Kasumi-1 (cell line): Measurements from ENCODE around the gene ATP9A.
"Not testable (repeated sequence)": the region's sequence is repeated elsewhere in the genome, so short reads cannot be mapped to it uniquely, and the experiment has no call there.

Experiments used
- DNase-seq, 2 experiments: peaks; one replicate each; lab custom pipeline; 2025; lab: John Stamatoyannopoulos, UW

The ATP9A gene

DNA sequence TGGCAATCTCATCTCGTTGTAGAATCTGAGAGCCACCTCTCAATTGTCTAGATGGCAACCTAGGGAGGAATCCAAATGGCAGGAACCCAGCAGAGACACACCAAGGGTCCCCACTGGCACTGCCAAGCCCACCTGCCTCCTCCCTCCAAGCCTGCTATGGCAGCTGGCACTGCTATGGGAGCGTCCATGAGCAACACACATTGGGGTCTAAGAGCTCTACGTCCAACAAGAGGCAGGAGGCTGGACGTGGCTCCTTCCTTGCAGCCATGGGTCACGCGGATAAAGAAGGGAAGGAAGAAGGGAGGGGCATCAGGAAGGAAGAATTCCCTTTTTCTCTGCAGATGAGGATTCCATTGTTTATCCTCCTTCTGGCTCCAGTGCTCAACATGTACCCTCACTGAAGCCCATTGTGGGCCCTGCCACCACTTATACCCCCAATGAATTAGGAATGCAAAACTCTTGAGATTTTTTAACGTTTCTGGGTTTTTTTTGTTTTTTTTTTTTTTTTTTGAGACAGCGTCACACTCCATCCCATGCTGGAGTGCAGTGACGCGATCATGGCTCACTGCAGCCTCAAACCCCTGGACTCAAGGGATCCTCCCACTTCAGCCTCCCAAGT lies 17.3 kb downstream of the ATP9A start:
- no peak for DNase-seq

DNA sequence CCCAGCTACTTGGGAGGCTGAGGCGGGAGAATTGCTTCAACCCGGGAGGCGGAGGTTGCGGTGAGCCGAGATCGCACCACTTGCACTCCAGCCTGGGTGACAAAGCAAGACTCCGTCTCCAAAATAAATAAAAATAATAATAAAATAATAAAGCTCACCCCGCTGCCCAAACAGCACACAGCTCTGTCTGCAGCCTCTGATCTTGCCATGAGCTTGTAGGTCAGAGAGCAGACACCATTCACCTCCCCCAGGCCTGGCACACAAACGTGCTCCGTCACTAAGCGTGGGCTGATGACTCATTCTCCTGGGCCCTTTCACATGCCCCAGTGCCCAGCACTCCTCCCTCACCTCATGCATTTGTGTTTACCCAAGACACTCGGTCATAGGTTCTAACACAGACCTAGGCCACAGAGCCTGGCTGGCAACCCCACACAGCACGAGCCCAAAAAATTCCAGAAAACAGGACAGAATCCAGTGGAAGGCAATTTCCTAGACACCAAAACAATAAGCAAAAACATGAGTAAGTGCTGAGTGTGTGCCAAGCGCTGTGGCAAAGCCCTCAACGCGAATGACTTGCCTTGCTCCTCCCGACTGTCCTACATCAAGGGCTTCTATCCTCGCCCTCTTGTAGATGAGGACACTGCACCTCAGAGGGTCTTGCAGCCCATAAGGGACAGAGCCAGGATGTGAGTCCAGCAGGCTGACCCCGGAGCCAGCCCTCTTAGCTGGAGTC lies 18.0 kb downstream of the ATP9A start:
- no peak for DNase-seq

DNA sequence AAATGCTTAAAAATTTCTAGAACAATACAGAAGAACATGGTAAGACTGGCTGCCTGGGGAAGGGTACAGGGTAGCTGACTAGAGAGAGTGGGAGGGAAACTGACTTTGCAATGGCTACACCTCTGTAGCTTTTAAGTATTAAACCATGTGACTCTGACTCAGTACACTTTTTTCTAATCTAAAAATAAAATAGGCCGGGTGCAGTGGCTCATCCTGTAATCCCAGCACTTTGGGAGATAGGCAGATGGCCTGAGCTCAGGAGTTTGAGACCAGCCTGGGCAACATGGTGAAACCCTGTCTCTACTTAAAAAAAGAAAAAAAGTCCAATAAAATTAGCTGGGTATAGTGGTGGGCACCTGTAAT lies 18.5 kb downstream of the ATP9A start:
- DNase-seq: no peak

GRCh38 chr20:51747182-51747911 lies 20.8 kb downstream of the ATP9A start:
- DNase-seq: no peak

DNA sequence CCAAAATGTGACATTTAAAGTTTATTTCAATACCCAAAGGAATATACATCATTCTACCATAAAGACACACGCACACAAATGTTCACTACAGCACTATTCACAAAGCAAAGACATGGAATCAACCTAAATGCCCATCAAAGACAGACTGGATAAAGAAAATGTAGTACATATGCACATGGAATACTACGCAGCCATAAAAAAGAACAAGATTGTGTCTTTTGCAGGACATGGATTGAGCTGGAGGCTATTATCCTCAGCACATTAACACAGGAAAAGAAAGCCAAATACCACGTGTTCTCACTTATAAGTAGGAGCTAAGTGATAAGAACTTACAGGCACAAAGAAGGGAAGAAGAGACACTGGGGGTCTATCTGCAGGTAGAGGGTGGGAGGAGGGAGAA lies 22.4 kb downstream of the ATP9A start:
- no peak for DNase-seq

GRCh38 chr20:51740838-51741237 lies 27.4 kb downstream of the ATP9A start:
- DNase-seq: no peak

- DNase-seq: not testable (repeated sequence)
These were observed 27.9 kb downstream of the ATP9A start for GRCh38 chr20:51740308-51740707.

DNA sequence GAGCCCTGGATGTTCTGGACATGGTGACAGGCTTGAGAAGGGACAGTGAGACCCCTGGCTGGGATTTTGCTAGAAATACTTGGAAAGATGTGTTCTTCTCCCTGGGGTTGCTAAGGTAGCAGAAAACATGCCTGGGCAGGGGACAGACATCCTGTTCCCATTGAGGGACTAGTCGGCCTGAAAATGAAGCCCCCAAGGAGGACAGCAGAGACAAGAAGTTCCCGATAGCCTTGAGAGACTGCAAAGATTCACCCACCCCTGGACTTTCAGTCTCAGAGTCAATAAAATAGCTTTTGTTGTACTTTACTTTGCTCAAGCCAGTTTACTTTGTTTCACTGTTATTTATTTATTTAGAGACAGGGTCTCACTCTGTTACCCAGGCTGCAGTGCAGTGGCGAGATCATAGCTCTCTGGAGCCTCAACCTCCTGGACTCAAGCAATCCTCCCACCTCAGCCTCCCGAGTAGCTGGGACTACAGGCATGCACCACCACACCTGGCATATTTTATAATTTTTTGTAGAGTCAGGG lies 28.4 kb downstream of the ATP9A start:
- no peak for DNase-seq

DNA sequence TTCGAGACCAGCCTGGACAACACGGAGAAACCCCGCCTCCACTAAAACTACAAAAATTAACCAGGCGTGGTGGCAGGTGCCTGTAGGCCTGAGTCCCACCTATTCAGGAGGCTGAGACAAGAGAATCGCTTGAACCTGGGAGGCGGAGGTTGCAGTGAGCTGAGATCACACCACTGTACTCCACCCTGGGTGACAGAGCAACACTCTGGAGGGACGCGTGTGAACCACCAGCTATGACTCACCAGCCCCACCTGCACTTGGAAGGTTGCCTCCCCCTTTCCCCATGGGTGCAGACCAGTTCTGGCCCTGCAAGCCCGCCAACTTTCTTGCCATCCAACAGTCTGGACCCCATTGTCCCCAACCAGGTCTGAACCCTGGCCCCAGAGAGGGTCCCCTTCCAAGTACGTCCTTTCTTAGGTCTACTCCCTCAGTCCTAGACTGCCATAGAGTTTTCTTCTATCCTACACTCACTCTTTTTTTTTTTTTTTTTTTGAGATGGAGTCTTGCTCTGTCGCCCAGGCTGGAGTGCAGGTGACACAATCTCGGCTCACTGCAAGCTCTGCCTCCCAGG lies 29.2 kb downstream of the ATP9A start:
- DNase-seq: no peak

DNA sequence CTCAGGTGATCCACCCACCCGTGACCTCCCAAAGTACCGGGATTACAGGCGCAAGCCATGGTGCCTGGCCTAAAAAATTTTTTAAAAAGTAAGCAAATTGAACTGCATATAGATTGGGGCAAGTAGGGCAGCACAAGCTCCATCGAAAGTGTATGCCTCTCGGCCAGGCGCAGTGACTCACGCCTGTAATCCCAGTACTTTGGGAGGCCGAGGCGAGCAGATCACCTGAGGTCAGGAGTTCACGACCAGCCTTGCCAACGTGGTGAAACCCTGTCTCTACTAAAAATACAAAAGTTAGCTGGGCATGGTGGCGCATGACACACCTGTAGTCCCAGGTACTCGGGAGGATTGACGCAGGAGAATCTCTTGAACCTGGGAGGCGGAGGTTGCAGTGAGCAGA lies 29.9 kb downstream of the ATP9A start:
- not testable (repeated sequence) for DNase-seq

GRCh38 chr20:51736947-51737346 lies 31.2 kb downstream of the ATP9A start:
- no peak for DNase-seq

DNA sequence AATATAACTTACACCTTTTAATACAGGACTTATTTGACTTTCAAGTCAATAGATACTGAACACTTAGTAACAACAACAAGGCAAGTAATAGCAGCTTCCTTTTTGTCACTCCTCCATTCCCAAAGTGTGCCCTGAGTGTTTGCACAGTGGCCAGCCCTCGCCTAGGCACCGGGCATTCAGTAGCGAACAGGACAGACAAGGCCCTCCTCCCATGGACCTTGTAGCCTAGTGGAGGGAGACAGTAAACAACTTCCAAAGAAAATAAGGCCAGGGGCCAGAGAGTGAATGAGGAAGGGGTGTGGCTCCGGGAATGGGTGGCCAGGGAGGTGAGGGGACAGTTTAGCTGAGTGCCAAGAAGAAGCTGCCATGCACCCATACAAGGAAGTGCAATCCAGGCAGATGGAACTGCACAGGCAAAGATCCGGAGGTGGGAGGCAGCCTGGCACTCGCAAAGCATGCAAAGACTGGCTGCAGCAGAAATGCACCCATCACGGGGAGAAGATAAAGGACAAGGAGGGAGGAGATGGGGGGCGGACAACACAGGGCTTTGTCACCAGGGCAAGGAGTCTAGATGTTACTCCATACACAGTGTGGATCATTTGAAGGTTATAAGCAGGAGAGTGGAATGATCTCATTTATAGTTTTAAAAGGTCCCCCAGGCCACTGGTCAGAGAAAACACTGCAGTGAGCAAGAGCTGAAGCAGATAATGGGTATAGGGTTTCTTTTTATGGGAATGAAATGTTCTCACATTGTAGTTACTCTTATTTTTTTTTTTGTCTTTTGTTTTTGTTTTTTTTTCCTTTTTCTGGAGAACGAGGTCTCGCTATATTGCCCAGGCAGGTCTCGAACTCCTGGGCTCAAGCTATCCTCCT lies 32.2 kb downstream of the ATP9A start:
- no peak for DNase-seq

- DNase-seq: no peak
These were observed 33.1 kb downstream of the ATP9A start for GRCh38 chr20:51734876-51735720.

GRCh38 chr20:51733070-51733469 lies 35.1 kb downstream of the ATP9A start:
- no peak for DNase-seq

DNA sequence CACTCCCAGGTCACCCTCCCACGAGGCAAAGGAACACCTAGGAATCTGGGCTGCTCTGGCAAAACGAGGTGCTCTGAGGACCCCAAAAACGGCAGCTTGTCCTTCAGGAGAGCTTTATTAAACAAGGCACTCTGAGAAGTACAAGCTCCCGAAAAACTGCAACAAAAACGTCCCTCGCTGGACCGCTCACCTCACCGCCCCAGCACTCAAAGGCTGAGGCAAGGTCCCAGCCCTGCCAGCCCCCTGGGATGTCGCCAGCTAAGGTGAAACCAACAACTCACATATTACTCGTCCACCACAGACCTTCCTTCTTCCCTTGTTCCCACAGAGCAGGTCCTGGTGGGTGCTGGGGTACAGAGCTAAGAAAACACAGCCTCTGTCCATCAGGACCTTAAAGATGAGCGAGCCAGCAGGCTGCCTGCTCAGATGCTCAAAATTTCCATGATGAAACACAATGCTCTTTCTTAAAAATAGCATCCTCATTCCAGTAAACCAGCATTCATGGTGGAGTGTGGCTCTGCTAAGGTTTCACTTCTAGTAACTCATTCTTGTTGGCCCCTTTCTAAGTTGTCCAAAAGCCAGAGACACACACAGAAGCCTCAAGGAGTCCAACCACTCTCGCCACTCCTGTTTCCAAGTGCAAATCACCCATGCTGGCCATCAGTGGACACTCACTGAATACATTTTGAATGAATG lies 35.9 kb downstream of the ATP9A start:
- no peak for DNase-seq

DNA sequence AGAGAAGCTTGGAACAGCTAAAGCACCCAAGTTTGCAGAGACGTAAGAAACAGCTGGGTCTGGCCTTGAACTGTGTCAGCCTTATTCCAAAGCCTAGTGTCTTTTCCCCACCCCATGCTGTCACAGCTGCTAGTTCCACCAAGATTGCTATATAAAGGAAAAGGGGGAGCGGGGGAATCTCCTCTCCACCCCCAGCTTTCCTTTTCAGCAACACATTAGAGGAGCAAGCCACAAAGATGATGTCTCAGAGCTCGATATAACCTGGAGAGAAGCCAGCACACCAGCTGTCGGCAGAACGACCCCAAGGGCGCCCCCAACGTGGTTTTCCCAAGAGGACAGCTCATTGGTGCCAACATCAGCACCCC lies 36.5 kb downstream of the ATP9A start:
- DNase-seq: no peak

- DNase-seq: no peak
These were observed 38.4 kb downstream of the ATP9A start for GRCh38 chr20:51729771-51730170.

DNA sequence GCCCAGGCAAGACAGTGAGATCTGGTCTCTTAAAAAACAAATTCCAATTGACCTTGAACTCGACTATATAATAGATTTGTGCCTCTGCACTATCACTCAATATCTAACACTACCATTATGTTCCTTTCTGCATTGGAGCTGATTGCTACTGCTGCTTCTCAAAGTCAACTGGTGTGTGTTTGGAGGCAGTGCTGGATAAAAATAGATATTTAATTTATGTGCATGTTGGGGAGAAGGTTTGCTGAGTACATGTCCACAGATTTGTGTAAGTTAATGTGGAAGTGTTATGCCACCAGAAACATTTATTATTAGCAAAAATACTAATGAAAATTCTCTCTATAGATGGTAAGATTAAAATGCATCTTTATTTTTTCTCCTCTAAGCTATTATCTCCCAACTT lies 39.5 kb downstream of the ATP9A start:
- no peak for DNase-seq

DNA sequence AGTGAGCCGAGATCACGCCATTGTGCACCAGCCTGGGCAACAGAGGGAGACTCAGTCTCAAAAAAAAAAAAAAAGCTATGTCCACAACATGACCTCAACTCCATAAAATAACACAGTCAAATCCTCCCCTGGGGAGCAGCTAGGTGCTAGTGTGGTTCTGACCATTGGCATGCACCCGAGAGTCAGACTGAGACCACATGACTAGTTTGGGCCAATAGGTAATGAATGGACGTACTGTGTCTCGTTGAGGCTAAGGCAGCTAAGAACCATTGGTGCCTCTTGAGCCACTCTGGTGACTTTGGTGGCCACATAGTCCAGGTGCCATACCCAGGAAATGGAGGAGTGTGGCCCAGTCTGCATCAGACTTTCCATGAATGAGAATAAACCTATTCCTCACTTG lies 40.3 kb downstream of the ATP9A start:
- DNase-seq: no peak

DNA sequence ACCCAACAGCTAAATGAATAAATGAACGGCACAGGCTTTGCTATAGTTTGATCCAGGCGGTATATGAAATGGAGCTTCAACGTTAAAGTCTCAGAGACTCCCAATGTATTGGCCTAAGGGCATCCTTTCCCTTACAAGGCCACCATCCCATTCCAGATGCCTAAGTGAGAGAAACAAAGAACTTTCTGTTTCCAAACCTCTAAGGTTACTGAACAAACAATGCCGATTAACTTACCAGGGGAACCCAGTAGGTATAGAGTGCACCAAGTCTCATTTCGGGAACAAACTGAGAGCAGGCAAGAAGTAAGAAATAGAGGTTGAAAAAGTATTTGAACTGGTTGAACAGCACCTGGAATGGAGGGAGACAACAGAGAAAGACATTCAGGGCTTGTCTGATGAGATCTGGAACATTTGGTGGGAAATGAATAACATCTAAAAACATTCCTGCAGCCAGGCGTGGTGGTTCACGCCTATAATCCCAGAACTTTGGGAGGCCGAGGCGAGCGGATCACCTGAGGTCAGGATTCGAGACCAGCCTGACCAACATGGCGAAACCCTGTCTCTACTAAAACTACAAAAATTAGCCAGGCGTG lies 42.5 kb downstream of the ATP9A start:
- no peak for DNase-seq
